Ovary (tissue), 3 donors: Measurements from ENCODE around the gene BTBD19.

Source experiments
- CTCF ChIP-seq, 3 donors: fragments of 450-650 bp in 2 of 3; fragments of 200-600 bp in 1 of 3; IDR thresholded peaks; one replicate each; pipeline versions ENCODE4 v1.5.1 to v1.8.0; 2016 to 2022; ENCODE audit warnings: antibody characterized with exemption in 3 of 3, mild to moderate bottlenecking in 1 of 3
- EP300 ChIP-seq: sonication (generic); formaldehyde crosslinking; IDR thresholded peaks from one replicate; pipeline ENCODE4 v1.6.1; 2017; ENCODE audit warnings: antibody characterized with exemption
- POLR2A ChIP-seq: fragments of 450-650 bp; IDR thresholded peaks from one replicate; pipeline ENCODE4 v1.6.1; 2017; ENCODE audit warnings: antibody characterized with exemption, mild to moderate bottlenecking, moderate library complexity
- donor health status: DM: no; HTN: no; CAD: no.

- no peak for TF ChIP-seq CTCF (IDR thresholded peaks at IDR 0.05)
- TF ChIP-seq POLR2A: no peak
- TF ChIP-seq EP300: no peak
These were observed 18.3 kb downstream of the BTBD19 start for GRCh38 chr1:44826375-44827196.
